Measurements from ENCODE around the gene RPP25.

The RPP25 gene

GRCh38 chr15:74937272-74937589 lies 19.3 kb downstream of the RPP25 start:
- no peak for TF ChIP-seq CTCF (IDR thresholded peaks at IDR 0.05)

DNA sequence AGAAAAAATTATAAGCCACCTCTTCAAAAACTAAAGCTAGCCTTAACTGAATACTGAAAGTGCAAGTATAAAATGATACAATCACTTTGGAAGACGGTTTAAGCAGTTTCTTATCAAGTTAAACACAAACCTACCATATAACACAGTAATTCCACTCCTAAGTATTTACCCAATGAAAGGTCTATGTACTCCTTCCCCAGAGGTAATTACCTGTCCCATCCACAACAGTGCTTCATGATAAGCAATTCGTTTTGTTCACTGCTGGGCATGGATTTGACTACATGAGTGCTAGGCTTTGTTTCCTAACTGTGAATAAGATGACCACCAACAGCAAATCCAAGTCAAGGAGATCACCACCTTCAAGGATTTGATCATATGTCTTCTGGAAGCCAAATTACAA lies 23.0 kb downstream of the RPP25 start:
- no peak for TF ChIP-seq CTCF (IDR thresholded peaks at IDR 0.05)

GRCh38 chr15:74928771-74929198 lies 27.8 kb downstream of the RPP25 start:
- no peak for TF ChIP-seq CTCF (IDR thresholded peaks at IDR 0.05)

- no peak for TF ChIP-seq CTCF (IDR thresholded peaks at IDR 0.05)
Measured at GRCh38 chr15:74924525-74924924, 32.0 kb downstream of the RPP25 start.

DNA sequence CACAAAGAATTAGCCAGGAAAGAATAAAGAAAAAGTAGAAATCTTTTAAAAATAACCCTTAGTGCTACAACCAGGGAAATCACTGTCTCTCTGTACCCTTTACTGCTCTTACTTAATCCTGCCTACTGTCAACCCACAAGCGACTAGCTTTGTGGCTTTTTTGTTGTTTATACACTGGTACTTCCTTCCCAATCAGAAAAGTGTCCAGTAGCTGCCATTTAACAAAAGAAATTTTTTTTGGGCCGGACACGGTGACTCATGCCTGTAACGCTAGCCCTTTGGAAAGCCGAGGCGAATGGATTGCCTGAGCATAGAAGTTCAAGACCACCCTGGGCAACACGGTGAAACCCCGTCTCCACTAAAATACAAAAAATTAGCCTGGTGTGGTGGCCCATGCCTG lies 36.1 kb downstream of the RPP25 start:
- TF ChIP-seq CTCF (IDR thresholded peaks at IDR 0.05) = no peak

DNA sequence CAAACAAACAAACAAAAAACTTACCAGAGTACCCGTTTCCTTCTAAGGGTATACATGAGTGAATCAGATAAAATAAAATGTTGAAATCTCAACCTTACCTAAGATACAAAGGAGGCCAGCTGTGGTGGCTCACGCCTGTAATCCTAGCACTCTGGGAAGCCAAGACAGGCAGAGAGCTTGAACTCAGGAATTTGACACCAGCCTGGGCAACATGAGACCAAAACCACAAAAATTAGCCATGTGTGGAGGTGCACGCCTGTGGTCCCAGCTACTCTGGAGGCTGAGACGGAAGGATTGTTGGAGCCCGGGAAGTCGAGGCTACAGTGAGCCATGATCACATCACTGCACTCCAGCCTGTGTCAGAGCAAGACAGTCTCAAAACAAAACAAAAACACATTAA lies 38.9 kb downstream of the RPP25 start:
- no peak for TF ChIP-seq CTCF (IDR thresholded peaks at IDR 0.05)

GRCh38 chr15:74913041-74913440 lies 43.5 kb downstream of the RPP25 start:
- TF ChIP-seq CTCF (IDR thresholded peaks at IDR 0.05) = no peak

- no peak for TF ChIP-seq CTCF (IDR thresholded peaks at IDR 0.05)
Measured at GRCh38 chr15:74908635-74909034, 47.9 kb downstream of the RPP25 start.
